Activated CD4-positive, CD25-positive, alpha-beta regulatory T cell treated with anti-CD3 and anti-CD28 coated beads, Interleukin-2, amount 50 U/mL, for 72 hours (primary cell): ENCODE data around the gene HELQ.
"Not testable (repeated sequence)": the region's sequence is repeated elsewhere in the genome, so short reads cannot be mapped to it uniquely, and the experiment has no call there.

Experiments used
- DNase-seq: peaks from one replicate; pipeline ENCODE4 v3.0.0; 2021

Gene HELQ, protein sequence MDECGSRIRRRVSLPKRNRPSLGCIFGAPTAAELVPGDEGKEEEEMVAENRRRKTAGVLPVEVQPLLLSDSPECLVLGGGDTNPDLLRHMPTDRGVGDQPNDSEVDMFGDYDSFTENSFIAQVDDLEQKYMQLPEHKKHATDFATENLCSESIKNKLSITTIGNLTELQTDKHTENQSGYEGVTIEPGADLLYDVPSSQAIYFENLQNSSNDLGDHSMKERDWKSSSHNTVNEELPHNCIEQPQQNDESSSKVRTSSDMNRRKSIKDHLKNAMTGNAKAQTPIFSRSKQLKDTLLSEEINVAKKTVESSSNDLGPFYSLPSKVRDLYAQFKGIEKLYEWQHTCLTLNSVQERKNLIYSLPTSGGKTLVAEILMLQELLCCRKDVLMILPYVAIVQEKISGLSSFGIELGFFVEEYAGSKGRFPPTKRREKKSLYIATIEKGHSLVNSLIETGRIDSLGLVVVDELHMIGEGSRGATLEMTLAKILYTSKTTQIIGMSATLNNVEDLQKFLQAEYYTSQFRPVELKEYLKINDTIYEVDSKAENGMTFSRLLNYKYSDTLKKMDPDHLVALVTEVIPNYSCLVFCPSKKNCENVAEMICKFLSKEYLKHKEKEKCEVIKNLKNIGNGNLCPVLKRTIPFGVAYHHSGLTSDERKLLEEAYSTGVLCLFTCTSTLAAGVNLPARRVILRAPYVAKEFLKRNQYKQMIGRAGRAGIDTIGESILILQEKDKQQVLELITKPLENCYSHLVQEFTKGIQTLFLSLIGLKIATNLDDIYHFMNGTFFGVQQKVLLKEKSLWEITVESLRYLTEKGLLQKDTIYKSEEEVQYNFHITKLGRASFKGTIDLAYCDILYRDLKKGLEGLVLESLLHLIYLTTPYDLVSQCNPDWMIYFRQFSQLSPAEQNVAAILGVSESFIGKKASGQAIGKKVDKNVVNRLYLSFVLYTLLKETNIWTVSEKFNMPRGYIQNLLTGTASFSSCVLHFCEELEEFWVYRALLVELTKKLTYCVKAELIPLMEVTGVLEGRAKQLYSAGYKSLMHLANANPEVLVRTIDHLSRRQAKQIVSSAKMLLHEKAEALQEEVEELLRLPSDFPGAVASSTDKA

DNA sequence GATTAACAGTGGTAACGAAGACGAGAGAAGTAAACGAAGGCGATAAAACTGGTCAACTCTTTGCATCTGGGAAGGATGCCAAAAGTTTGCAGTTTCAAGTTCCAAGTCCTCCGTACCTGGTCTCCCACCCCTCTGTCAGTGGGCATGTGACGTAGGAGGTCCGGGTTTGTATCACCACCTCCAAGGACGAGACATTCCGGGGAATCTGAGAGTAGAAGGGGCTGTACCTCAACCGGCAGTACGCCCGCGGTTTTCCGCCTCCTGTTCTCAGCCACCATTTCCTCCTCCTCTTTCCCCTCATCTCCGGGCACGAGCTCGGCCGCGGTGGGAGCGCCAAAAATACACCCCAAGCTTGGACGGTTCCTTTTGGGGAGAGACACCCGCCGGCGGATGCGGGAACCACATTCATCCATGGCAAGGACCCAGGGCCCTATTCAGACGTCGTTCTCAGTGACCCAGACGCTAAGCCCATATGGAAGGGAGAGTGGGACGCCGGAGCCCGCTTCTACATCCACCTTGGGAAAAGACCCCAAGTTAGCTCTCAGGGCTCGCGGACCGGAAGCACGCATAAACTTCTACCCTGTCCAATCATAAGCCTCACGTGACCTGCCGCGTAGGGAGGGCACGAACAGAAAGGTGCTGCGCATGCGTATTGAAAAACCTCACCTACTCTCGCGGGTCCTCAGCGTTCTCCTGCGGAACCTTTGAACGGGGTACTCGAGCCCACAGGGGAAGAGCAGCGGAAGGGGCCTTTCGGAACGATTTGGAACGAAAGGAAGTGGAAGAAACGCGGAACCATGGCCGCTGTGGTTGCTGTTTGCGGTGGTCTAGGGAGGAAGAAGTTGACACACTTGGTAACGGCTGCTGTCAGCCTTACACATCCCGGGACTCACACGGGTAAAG is at the start of gene HELQ, which contains the start of gene MRPS18C:
Gene HELQ, minus strand, starts transcription at position 543 of the 903 bp plus-strand sequence. Its CDS starts 130 bp downstream, at position 413.
Gene MRPS18C, plus strand, starts transcription at position 778 of the 903 bp plus-strand sequence. Its CDS starts 20 bp downstream, at position 798.
- peak; percentile 87 for DNase-seq

DNA sequence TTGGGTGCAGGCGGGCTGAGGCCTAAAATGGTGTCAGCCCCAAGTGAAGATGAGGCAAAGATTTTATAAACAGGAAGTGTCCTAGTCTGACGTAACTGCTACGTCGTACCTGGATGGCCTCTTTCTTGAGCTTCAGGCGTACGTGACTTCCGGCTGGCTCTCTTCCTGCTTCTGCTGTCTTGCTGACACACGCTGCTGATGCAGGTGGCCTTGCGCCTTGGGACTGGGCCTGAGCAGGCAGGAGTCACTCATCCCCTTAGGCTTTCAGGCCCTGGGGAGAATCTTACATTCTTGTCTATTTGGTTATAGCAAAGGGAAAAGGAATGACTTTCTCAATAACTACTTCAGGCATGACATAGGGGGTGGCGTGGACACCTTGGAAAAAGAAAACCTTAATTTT is 49.4 kb upstream of the HELQ start:
- no peak for DNase-seq

DNA sequence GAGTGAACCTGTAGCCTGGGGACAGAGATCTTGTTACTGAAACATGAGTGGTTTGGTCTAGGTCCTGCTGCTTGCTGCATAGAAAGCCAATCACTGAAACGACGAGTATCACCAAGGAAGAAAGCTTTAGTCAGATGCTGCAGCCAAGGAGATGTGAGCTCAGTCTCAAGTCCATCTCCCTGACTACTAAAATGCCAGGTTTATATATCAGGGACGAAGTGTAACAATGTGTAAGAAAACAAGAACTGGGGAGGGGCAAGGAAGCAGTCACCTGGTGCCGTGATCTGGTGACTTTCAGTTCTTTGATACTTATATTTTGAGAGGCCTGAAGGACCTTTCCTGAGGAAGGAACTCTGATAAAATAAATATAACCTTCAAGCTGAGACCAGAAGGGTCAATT is 48.9 kb upstream of the HELQ start:
- no peak for DNase-seq

DNA sequence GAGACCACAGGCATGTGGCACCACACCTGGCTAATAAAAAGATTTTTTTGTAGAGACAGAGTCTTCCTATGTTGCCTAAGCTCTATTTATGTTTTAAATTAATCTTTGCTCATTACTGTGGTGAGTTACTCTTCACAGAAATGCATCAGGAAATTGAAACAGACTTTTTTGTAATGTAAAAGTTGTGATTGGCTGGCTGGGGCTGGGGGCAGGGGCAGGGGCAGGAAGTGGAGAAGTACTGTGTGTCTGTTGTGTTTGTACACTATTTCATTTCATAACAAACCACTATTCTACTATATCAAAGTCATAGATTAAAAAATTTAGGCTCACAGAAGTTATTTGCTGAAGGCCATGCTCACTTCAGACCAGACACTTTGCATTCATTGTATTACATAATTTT is 48.4 kb upstream of the HELQ start:
- DNase-seq = no peak

DNA sequence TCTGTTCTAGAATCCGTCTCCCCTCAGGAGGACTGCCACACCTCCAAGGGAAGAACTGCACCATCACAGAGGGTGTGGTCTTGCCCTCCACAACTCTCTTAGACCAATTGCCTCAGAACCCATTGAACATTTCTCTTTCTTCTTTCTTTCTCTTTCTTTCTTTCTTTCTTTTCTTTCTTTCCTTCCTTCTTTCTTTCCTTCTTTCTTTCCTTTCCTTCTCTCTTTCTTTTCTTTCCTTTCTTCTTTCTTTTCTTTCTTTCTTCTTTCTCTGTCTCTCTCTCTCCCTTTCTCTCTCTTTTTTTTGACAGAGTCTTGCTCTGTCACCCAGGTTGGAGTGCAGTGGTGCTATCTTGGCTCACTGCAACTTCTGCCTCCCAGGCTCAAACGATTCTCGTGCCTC is 46.0 kb upstream of the HELQ start:
- DNase-seq = not testable (repeated sequence)

DNA sequence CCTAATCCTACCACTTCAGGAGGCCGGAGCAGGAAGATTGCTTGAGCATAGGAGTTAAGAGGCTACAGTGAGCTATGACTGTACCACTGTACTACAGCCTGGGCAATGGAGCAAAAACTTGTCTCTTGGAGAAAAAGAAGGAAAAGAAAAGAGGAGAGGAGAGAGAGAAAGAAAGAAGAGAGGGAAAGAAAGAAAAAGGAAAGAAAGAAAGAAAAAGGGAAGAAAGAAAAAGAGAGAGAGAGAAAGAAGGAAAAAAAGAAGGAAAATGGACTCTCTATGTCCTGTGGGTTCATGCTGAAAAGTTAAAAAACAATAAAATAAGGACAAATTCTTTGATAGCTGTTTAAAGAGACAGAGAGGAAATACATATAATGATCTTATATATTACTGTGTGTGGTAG is 42.6 kb upstream of the HELQ start:
- DNase-seq = no peak

DNA sequence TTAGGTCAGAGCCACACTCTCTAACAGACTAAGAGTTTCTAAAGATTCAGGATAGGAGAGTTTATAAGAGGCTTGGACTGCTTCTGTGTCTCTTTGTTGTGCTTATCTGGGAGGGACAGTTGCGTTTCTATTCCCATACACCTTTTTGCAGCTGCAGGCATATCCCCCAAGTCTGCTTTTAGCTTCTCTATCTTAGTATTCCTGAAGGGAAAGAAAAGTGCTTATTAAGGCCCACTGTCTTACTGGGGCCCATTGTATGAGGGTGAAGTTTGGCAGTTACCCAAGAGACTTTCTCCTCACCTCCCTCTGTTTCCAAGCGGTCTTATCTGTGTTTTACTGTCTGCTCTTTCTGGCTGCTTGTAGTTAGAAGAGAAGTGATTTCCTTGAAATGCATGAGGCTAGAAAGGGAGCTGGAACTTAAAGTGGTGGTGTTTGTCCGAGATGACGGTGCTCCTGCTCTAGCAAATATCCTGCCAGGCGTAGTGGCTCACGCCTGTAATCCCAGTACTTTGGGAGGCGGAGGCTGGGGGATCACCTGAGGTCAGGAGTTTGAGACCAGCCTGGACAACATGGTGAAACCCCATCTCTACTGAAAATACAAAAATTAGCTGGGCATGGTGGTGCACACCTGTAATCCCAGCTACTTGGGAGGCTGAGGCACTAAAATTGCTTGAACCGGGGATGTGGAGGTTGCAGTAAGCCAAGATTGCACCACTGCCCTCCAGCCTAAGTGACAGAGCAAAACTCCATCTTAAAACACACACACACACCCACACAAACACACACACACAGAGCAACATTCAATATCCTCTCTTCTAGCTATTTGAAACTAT is 40.7 kb upstream of the HELQ start:
- not testable (repeated sequence) for DNase-seq

DNA sequence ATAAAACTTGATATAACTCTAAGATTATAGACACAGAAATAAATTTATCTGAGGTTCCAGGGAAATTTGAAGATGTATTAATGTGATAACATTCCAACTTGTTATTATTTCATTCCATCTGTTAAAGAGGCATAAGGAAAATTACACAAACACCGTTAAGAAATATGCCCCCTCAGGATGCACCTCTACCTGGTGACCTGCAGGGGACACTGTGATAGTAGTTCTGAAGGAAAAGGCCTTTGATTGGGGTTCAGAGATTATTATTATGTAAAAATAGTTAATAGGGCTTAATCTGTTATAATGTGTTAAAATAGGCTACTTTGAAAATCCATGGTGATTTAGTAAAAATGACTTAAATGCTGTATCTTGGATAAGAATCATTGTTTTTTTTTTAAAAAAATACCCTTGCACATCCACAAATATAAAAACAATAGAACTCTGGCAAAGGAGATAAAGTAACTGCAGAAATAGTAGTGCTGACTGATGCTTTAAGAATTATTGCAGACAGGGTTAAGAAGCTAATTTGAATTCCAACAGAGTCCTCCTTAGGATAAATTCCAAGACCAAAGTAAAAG is 35.3 kb upstream of the HELQ start:
- no peak for DNase-seq

DNA sequence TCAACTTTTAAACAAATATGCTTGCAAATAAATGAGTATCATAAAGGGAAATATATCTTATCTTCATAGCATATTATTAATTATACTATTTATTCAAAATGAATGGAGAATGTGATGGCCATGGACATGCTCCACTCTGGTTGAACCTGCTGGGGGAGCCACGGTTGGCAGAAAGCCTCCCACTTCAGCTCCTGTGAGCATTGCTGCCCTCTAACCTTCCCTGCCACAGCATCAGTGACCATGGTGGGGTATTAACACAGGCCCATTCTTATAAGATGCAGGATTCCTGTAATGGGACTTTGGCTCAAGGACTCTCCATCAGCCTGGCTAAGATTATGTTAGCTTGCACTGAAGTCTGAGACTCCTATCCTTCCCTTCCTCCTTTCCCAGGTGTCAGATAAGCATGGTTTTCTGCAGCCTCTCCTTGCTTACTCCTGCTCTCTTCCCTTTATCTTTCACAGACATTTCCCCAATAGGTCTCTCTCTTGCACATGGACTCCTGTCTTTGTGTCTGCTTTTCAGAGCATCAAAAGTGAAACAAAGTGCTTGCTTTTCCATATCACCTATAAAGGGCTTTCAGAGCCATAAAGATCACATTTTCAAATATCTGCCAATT is 34.2 kb upstream of the HELQ start:
- DNase-seq = no peak

DNA sequence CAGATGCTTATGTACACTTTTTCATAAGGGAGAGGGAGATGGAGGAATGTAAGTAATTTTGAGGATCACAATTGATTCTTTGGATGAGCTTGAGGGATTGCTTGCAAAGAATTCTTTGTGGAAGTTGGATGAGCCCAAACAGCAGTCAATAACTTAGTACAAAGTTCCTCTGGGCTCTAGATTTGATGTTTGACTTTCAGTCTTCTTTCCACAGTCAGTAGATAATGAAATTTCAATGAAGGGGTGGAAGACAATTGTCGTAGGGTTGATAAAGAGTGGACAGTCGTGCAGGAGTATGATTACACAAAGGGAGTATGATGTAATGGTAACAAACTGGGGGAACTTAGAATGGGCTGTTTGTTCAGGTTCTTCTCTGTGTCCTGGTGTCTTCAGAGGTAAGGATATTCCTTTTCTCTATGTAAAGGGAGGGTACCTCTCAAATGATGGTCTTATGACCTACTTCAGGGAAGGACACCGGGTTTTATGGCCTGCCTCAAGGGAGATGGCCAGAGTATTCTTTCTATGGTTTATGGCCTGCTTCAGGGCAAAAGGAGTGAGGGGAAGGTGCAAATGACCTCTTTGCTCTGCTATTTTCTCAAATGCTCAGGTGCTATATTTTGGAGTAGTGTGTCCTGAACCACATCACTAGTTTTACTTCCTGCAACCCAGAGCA is 31.0 kb upstream of the HELQ start:
- DNase-seq = no peak

DNA sequence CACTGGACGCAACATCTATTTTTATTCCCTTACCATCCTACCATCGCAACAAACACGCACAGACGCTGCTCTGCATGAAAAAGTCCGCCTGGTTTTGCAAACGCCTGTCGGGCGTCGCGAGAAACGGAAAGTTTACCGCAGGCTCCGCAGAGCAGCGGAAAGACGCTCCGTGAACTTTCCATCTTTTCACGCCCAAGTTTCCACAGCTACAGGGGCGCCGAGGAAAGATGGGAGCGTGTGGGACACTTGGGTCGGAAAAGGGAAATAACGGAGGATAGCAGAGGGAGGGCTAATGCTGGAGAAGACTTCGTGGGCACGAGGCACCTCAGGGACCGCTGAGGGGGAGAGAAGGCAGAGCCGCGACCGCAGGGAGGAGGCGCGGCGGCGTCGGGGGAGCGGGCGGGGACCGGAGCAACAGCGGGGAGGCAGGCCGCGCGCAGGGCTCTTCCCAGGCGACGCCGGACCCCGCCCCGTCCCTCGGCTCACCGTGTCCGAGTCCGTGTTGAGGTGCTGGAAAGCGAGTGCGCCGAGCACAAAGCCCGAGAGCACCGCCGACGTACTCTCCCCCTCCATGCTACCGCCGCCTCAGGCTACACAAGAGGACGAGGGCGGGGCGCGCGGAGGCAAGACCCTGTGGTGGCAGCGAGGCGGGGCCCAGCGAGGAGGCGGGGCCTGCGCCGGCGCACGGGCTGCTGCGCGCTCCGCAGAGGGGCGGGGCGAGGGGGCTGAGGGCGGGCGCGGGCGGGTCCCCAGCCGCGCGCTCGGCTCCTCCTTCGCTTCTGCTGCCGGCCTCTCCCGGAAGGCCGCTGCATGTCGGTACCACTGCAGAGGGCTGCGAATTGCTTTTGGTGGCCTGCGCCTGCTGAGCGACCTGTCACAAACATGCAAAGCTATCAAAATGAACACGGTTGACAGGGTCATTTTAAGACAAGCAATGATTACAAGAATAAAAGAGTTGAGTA is 29.2 kb upstream of the HELQ start, which contains the start of gene ABRAXAS1:
Gene ABRAXAS1, minus strand, starts transcription at position 601 of the 962 bp plus-strand sequence. Its CDS starts 28 bp downstream, at position 573.
- peak; percentile 93 for DNase-seq

DNA sequence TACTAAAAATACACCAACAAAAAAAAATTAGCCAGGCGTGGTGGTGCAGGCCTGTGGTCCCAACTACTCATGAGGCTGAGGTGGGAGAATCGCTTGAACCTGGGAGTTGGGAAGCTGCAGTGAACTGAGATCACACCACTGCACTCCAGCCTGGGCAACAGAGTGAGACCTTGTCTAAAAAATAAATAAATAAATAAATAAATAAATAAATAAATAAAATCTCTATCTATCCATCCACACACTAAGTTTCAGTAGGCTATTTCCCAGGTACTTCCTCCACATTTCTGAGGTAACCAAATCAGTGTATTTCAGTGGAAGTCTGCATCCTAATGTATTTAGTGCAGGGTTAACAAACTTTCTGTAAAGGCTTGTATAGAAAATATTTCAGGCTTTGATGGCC is 18.3 kb upstream of the HELQ start:
- no peak for DNase-seq

DNA sequence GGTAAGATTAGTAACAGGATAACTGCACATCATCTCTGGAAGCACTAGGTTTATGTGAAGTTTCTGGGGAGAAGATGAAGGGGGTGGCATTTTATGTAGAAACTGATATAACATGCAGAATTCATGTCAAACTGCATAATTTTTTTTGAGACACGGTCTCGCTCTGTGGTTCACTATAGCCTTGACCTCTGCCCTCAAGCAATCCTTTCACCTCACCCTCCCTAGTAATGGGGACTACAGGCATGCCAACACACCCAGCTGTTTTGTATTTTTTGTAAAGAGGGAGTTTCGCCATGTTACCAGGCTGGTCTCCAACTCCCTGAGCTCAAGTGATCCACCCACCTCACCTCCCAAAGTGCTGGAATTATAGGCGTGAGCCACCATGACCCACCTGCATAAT is 17.8 kb upstream of the HELQ start:
- no peak for DNase-seq

DNA sequence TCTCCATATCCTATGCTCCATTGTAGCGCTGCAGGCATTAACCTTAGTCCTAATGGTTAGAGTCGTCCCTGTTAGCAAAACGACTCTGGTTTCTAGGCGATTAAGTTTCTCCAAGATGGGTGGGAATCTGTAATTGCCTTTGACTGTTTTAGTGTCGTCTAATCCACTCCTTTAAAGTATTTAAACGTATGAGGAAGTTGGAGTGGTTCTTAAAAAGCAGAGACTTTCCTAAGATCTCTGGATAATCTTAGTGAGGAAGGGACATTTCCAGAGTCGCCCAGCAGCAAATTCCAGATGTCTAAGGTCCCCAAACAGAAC is 520 bp upstream of the HELQ start:
- no peak for DNase-seq

DNA sequence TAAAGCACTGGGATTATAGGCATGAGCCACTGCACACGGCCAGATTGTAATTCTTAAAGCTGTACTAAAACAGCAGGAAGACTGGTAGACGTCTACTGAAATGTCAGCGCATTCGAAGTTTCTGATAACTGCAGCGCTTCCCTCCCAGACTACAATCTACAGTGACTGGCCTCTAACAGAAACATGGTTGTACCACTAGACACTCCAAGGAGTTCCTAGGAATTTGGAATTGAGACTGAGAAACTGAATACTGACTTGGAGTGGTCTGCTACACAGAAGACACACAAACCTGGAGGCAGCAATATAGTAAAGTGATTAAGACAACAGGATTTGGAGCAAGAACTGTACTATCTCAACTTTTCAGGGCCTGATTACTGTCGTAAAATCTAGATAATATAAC is 937 bp downstream of the HELQ start:
- DNase-seq = no peak

DNA sequence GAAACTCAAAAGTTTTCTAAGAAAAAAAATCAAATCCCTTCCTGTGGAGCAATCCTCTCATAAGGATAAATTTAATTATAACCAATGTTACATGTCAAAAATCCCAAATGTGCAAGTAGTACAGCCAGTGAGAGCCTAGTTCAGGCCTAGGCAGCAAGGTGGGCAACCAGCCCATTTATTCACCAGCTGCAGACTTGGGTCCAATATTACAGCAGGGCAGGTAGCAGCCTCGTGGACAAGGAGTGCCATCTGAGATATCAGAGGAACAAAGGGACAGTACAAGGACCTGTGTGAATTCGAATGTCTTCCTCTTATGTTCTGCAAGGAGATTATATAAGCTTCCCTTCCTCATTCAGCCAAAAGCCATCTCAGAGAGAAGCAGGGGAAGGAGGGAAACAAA is 6.6 kb downstream of the HELQ start:
- no peak for DNase-seq

DNA sequence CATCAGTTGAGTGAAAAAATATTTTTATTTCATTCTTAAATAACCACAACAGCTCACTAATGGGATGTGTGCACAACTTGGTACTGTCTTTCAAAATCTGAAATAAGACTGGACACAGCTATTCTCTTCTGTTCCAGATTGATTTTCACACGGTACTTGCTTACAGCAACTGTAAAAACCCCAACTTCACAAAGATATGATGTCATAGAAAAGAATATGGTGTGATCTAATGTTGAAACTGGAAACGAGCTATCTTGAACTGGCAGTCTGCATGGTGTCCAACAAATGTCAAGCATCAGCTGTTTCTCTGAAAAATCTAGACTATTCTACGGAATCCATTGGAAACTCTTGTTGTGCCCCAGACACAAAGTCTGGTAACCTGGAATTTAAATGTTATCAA is 14.7 kb downstream of the HELQ start:
- no peak for DNase-seq

DNA sequence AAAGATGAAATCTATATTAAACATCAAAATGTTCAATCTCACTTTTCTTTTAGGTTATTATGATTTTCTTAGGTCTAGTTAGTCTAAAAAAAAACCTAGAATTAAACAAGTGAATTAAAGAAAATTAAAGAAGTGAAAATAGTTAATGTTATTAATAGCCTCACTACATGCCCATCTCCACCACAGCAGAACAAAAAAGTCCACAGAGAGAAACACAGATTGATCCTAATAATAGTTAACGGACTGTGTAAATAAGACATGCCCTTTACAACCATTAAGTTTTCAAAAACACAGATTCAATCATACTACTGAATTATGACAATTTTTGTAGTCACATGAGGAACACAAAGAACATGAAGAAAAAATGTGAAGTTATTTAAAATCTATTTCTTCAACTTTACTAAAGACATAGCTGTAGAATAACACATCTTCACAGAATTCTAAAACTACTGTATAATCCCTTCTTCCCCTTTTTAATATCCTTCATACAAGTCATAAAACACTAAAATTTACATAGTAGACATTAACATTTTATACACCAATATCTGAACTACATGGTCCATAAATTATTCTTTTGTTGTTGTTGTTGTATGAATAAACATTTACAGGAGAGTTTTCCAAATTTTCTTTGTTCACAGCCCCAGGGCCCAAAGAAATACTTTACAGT is 15.3 kb downstream of the HELQ start:
- no peak for DNase-seq
